GM21723 (cell line): ENCODE measurements around the gene CYLD.

ENCODE experiments used
- ATAC-seq: cut with Tn5 transposase; IDR thresholded peaks from one replicate; pipeline ENCODE4 v1.9.1; 2021; ENCODE audit warnings: mild to moderate bottlenecking, moderate library complexity; ENCODE audit not compliant: unreplicated experiment

Gene CYLD

GRCh38 chr16:50741781-50742575 lies at the start of gene CYLD:
CYLD (plus strand) TSS chr16:50742086; CDS start chr16:50749699, 7,613 bp downstream.
- peak; percentile 94 for ATAC-seq

GRCh38 chr16:50692644-50692998 lies 49.3 kb upstream of the CYLD start:
- no peak for ATAC-seq

- ATAC-seq, result no peak
Observed at GRCh38 chr16:50692999-50693781, 48.7 kb upstream of the CYLD start, which contains the start of gene NOD2. NOD2 (plus strand) TSS chr16:50693606; CDS start chr16:50699496, 5,890 bp downstream.

GRCh38 chr16:50694206-50694605 lies 47.7 kb upstream of the CYLD start:
- ATAC-seq, result no peak

GRCh38 chr16:50695017-50696000 lies 46.6 kb upstream of the CYLD start:
- ATAC-seq, result no peak

- no peak for ATAC-seq
Observed at GRCh38 chr16:50696126-50696525, 45.8 kb upstream of the CYLD start.

- peak; percentile 55 for ATAC-seq
Observed at GRCh38 chr16:50696575-50697420, 45.1 kb upstream of the CYLD start.

- no peak for ATAC-seq
Observed at GRCh38 chr16:50697421-50697715, 44.5 kb upstream of the CYLD start.

- ATAC-seq, result peak; percentile 52
Observed at GRCh38 chr16:50697881-50698767, 43.8 kb upstream of the CYLD start.

- no peak for ATAC-seq
Observed at GRCh38 chr16:50699326-50700159, 42.3 kb upstream of the CYLD start.

GRCh38 chr16:50702725-50703124 lies 39.2 kb upstream of the CYLD start:
- no peak for ATAC-seq

GRCh38 chr16:50704245-50704644 lies 37.6 kb upstream of the CYLD start:
- ATAC-seq, result no peak

- ATAC-seq, result no peak
Observed at GRCh38 chr16:50705436-50706110, 36.3 kb upstream of the CYLD start.

GRCh38 chr16:50706250-50706649 lies 35.6 kb upstream of the CYLD start:
- no peak for ATAC-seq

GRCh38 chr16:50708373-50709060 lies 33.4 kb upstream of the CYLD start:
- ATAC-seq, result no peak

GRCh38 chr16:50709061-50709684 lies 32.7 kb upstream of the CYLD start:
- peak; percentile 74 for ATAC-seq

- no peak for ATAC-seq
Observed at GRCh38 chr16:50709980-50710379, 31.9 kb upstream of the CYLD start.
